ENCODE data around the gene PSME2. TPM values are rescaled to one million over a fixed set of nuclear protein-coding genes. Genes with fewer than 3 reads are reported as not detected.

PSME2 gene
- total and polyA plus RNA-seq, 2 of the 13 experiments (the other 11 are each of a cell fraction or from before 2014, with no cell fraction given) = 332 to 716 TPM

DNA sequence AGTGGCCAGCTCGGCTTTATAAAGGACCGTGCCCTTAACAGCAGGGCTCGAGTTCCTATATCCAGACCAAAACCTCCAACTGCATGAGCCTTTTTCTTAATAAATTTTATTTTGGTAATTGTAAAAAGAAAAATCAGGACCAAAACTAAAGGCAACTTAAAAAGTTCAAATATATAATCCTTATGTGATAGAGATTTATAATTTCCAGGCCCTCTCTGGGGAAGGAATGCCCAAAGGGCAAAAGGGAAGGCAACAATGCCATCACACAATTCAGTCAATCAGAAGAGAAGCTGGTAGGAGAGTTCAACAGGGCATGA is 42.6 kb upstream of the PSME2 start:
- intact Hi-C loops (cut with micrococcal nuclease; ENCODE audit: unreplicated experiment) (loop anchor here (2.0 kb wide), 3 partner anchors 44 to 74 kb away; partner anchors contain the start of genes DCAF11, GMPR2, NEDD8 and NRL), in situ Hi-C loops (cut with HindIII; ENCODE audit: extremely low pct_ligation_motif_present, low pct_unique_long_range_greater_than_20kb) (no loop called here)
- Histone ChIP-seq H3K4me2 (ENCODE audit: low read depth, low read length) (peak overlapping the region; percentile 96), H3K27ac (ENCODE audit: extremely low read length, insufficient read depth, low read length) (peak overlapping the region; percentile 37), H3K4me3 (replicated peaks in 1 of 3; ENCODE audit: insufficient read depth in 1 of 3, low read depth in 2 of 3, low read length in 3 of 3) (peak overlapping the region in 2 of 3 experiments; percentile 28 to 92; a peak in 4 of 6 replicates), H3K79me2 (ENCODE audit: insufficient read depth, low read length) (peaks cover 26% of the 10 kb centered on the region), H3K4me1 (ENCODE audit: insufficient read depth, low read length) (peaks cover 45% of the 10 kb centered on the region), H3K9me3 (ENCODE audit: low read length) (no peaks in the 10 kb centered on the region), H2AFZ (ENCODE audit: low read length) (no peak overlapping the region), H3K36me3 (replicated peaks in 1 of 2; ENCODE audit: control insufficient read depth in 1 of 2, insufficient read depth in 2 of 2, low read length in 2 of 2) (peaks cover 55 to 65% of the 10 kb centered on the region in 2 experiments), H3K27me3 (ENCODE audit: control insufficient read depth in 1 of 2, insufficient read depth in 2 of 2, low read length in 2 of 2) (no peaks in the 10 kb centered on the region), H4K20me1 (ENCODE audit: insufficient read depth, low read length) (no peaks in the 10 kb centered on the region), H3K9ac (ENCODE audit: insufficient read depth, low read depth, low read length) (peak overlapping the region; percentile 84)
- DNase-seq (ENCODE audit: low spot score) = no peak
- ChIA-PET CTCF (ENCODE audit: low intra/inter-chr PET ratio, low total read pairs) (no interaction called here), POLR2A (interaction anchor here (0.6 to 6.4 kb wide), 39 partner anchors 10 to 1094 kb away, joined by 3 to 65 read pairs (median 6); partner anchors contain the start of genes ACIN1, C14orf119, CARMIL3 and CHMP4A)
- FAIRE-seq = no peak
- no TSS peak for BruUV-seq (replicated peaks)
- no peak for ATAC-seq
- 2% methylated on average over 3 of the region's 3 CpGs for WGBS (ENCODE audit: low lambda C conversion rate)
- TF ChIP-seq XRCC5 (optimal IDR thresholded peaks at IDR 0.05; ENCODE audit: low read length) (no peak), FIP1L1 (IDR thresholded peaks at IDR 0.05; ENCODE audit: borderline replicate concordance, insufficient read depth, low read depth, low read length) (no peak), ZNF367 (CRISPR knock-in tag; IDR thresholded peaks at IDR 0.05; ENCODE audit: borderline replicate concordance) (no peak), ELF4 (CRISPR knock-in tag; IDR thresholded peaks at IDR 0.05; ENCODE audit: borderline replicate concordance) (peak; percentile 89; the same call in 1 of the 2 replicates), GFI1 (CRISPR knock-in tag; IDR thresholded peaks at IDR 0.05; ENCODE audit: borderline replicate concordance) (no peak), ZNF678 (CRISPR knock-in tag; IDR thresholded peaks at IDR 0.05) (no peak), FLYWCH1 (CRISPR knock-in tag; IDR thresholded peaks at IDR 0.05) (peak; percentile 3; the same call in 1 of the 2 replicates), NFYC (CRISPR knock-in tag; IDR thresholded peaks at IDR 0.05) (no peak), JUND (CRISPR knock-in tag; IDR thresholded peaks at IDR 0.05) (no peak), KDM5A (IDR thresholded peaks at IDR 0.05; ENCODE audit: borderline replicate concordance, low read length) (peak; percentile 85), ZBTB10 (CRISPR knock-in tag; IDR thresholded peaks at IDR 0.05; ENCODE audit: borderline replicate concordance) (0 out of 2 replicates have a peak, but pooled peaks have one; percentile 3), ARNTL (CRISPR knock-in tag; IDR thresholded peaks at IDR 0.05) (no peak), ZNF572 (CRISPR knock-in tag; IDR thresholded peaks at IDR 0.05) (no peak), SMAD1 (CRISPR knock-in tag; IDR thresholded peaks at IDR 0.05; ENCODE audit: borderline replicate concordance, low read depth) (no peak), ATF4 (CRISPR knock-in tag; IDR thresholded peaks at IDR 0.05) (0 out of 4 replicates have a peak, but pooled peaks of 1 of the 2 experiments have one; percentile 29), MED1 (CRISPR knock-in tag; IDR thresholded peaks at IDR 0.05) (no peak)
- TF ChIP-seq, protein P1, sequence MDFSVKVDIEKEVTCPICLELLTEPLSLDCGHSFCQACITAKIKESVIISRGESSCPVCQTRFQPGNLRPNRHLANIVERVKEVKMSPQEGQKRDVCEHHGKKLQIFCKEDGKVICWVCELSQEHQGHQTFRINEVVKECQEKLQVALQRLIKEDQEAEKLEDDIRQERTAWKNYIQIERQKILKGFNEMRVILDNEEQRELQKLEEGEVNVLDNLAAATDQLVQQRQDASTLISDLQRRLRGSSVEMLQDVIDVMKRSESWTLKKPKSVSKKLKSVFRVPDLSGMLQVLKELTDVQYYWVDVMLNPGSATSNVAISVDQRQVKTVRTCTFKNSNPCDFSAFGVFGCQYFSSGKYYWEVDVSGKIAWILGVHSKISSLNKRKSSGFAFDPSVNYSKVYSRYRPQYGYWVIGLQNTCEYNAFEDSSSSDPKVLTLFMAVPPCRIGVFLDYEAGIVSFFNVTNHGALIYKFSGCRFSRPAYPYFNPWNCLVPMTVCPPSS (IDR thresholded peaks at IDR 0.05) = no peak
- TF ChIP-seq, protein P2, sequence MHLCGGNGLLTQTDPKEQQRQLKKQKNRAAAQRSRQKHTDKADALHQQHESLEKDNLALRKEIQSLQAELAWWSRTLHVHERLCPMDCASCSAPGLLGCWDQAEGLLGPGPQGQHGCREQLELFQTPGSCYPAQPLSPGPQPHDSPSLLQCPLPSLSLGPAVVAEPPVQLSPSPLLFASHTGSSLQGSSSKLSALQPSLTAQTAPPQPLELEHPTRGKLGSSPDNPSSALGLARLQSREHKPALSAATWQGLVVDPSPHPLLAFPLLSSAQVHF (CRISPR knock-in tag; IDR thresholded peaks at IDR 0.05) = no peak
